Frontal cortex (tissue), 4 donors: Measurements from ENCODE around the gene PTPRF. TPM values are rescaled to one million over a fixed set of nuclear protein-coding genes. Genes with fewer than 3 reads are reported as not detected.

ENCODE experiments used
- DNase-seq, 2 donors: peaks; one replicate each; pipeline ENCODE4 v3.0.0; 2012; ENCODE audit warnings: low spot score in 2 of 2
- FAIRE-seq: peaks from 2 replicates; lab custom pipeline; 2012; peaks lifted over from hg19 to GRCh38; lab: Jason Lieb, UNC
- total RNA-seq: library from RNA; depleted of rRNA; stranded (reverse); fragments of >200 nt; gene quantifications from one replicate; pipeline ENCODE4 v1.2.3, GENCODE V29; 2014
- donor health status: control.
- donor health status: control.
- donor health status: control.

Gene PTPRF
- total RNA-seq, 1 donor from 2014 or later, result 39.1 TPM

GRCh38 chr1:43572084-43572483 is 41.4 kb downstream of the PTPRF start:
- FAIRE-seq (no peak), DNase-seq (no peak)

- FAIRE-seq, result no peak
- no peak for DNase-seq
Measured at GRCh38 chr1:43572538-43572937, 41.9 kb downstream of the PTPRF start.

- DNase-seq (no peak), FAIRE-seq (no peak)
Measured at GRCh38 chr1:43573066-43573800, 42.5 kb downstream of the PTPRF start.

GRCh38 chr1:43576521-43576920 is 45.8 kb downstream of the PTPRF start:
- FAIRE-seq, result no peak
- no peak for DNase-seq

GRCh38 chr1:43577655-43578542 is 47.2 kb downstream of the PTPRF start:
- DNase-seq, result no peak

GRCh38 chr1:43580039-43580438 is 49.4 kb downstream of the PTPRF start:
- FAIRE-seq (no peak), DNase-seq (no peak)

More at GRCh38 chr1:43577655-43578542, 47.2 kb downstream of the PTPRF start:
- FAIRE-seq, result no peak

- peak in 1 of 2 donors; percentile 55 for DNase-seq
- no peak for FAIRE-seq
Measured at GRCh38 chr1:43582162-43582566, 51.5 kb downstream of the PTPRF start.

GRCh38 chr1:43583058-43583457 is 52.4 kb downstream of the PTPRF start:
- FAIRE-seq, result no peak

GRCh38 chr1:43584204-43584603 is 53.5 kb downstream of the PTPRF start:
- DNase-seq (no peak), FAIRE-seq (no peak)

More at GRCh38 chr1:43583058-43583457, 52.4 kb downstream of the PTPRF start:
- DNase-seq, result no peak

GRCh38 chr1:43585557-43585956 is 54.9 kb downstream of the PTPRF start:
- DNase-seq (no peak), FAIRE-seq (no peak)

GRCh38 chr1:43586136-43586731 is 55.6 kb downstream of the PTPRF start:
- no peak for DNase-seq
- FAIRE-seq, result no peak

- FAIRE-seq, result no peak
- no peak for DNase-seq
Measured at GRCh38 chr1:43587001-43587400, 56.3 kb downstream of the PTPRF start.

GRCh38 chr1:43587594-43587993 is 56.9 kb downstream of the PTPRF start:
- FAIRE-seq, result no peak

GRCh38 chr1:43588592-43588991 is 57.9 kb downstream of the PTPRF start:
- FAIRE-seq, result no peak
- DNase-seq, result no peak

More at GRCh38 chr1:43587594-43587993, 56.9 kb downstream of the PTPRF start:
- no peak for DNase-seq

- FAIRE-seq (no peak), DNase-seq (no peak)
Measured at GRCh38 chr1:43590388-43590925, 59.8 kb downstream of the PTPRF start.

GRCh38 chr1:43591181-43591580 is 60.5 kb downstream of the PTPRF start:
- DNase-seq (no peak), FAIRE-seq (no peak)

- FAIRE-seq (no peak), DNase-seq (no peak)
Measured at GRCh38 chr1:43592051-43592665, 61.5 kb downstream of the PTPRF start.

GRCh38 chr1:43592974-43593683 is 62.4 kb downstream of the PTPRF start:
- FAIRE-seq (no peak), DNase-seq (no peak)

GRCh38 chr1:43596579-43596978 is 65.9 kb downstream of the PTPRF start:
- DNase-seq, result no peak
- FAIRE-seq, result no peak
